GM21619 (cell line): ENCODE data around the gene SBNO1.
"Not testable (repeated sequence)": the region's sequence is repeated elsewhere in the genome, so short reads cannot be mapped to it uniquely, and the experiment has no call there.

Experiments
- ATAC-seq: cut with Tn5 transposase; IDR thresholded peaks from one replicate; pipeline ENCODE4 v1.9.1; 2021; ENCODE audit not compliant: unreplicated experiment

SBNO1 gene

GRCh38 chr12:123250471-123251383 is 113.9 kb downstream of the SBNO1 start:
- no peak for ATAC-seq

- not testable (repeated sequence) for ATAC-seq
Observed at GRCh38 chr12:123248996-123249741, 115.5 kb downstream of the SBNO1 start.

- not testable (repeated sequence) for ATAC-seq
Observed at GRCh38 chr12:123248129-123248528, 116.5 kb downstream of the SBNO1 start.

GRCh38 chr12:123245678-123246077 is 119.0 kb downstream of the SBNO1 start:
- ATAC-seq, result no peak

- ATAC-seq, result no peak
Observed at GRCh38 chr12:123243671-123244262, 120.9 kb downstream of the SBNO1 start.

- ATAC-seq, result no peak
Observed at GRCh38 chr12:123242116-123242904, 122.3 kb downstream of the SBNO1 start.
